Common myeloid progenitor, CD34-positive (primary cell): ENCODE results near the gene HINFP.

Experiments used
- CTCF ChIA-PET: fragments of 350-600 bp; sonication (Branson Sonifier 250); formaldehyde crosslinking; loops from one replicate; lab custom pipeline; 2021; ENCODE audit warnings: antibody characterized with exemption; lab: Charles Lee
- POLR2A ChIA-PET: fragments of 350-600 bp; sonication (Branson Sonifier 250); formaldehyde crosslinking; loops from one replicate; lab custom pipeline; 2021; ENCODE audit warnings: antibody characterized with exemption; lab: Charles Lee
- DNase-seq, 3 donors: peaks; one replicate each; pipeline versions ENCODE4 v3.0.0 to v3.0.0-alpha.2; 2013
- H3K27ac ChIP-seq, 2 experiments: 1 replicate in 1 of 2; 2 replicates in 1 of 2; pipeline ENCODE4 v1.7.0; 2013; ENCODE audit warnings: inconsistent platforms in 2 of 2, low read length in 2 of 2, mild to moderate bottlenecking in 2 of 2, low read depth in 1 of 2, moderate library complexity in 1 of 2; ENCODE audit not compliant: severe bottlenecking in 2 of 2, insufficient read depth in 1 of 2, poor library complexity in 1 of 2
- H3K27me3 ChIP-seq, 5 experiments: replicated peaks in 2 of 5; 1 replicate in 3 of 5; 2 replicates in 2 of 5; pipeline versions ENCODE4 v1.6.1 to v1.7.0; 2013; ENCODE audit warnings: low read length in 4 of 5, mild to moderate bottlenecking in 2 of 5, moderate library complexity in 2 of 5, inconsistent platforms in 1 of 5; ENCODE audit not compliant: insufficient read depth in 5 of 5, control insufficient read depth in 4 of 5
- H3K36me3 ChIP-seq, 4 experiments: 1 replicate in 2 of 4; 2 replicates in 2 of 4; pipeline versions ENCODE4 v1.6.1 to v1.7.0; 2013; ENCODE audit warnings: low read length in 3 of 4, control low read depth in 1 of 4, mild to moderate bottlenecking in 1 of 4; ENCODE audit not compliant: control insufficient read depth in 4 of 4, insufficient read depth in 4 of 4
- H3K4me1 ChIP-seq, 4 experiments: 1 replicate in 3 of 4; 2 replicates in 1 of 4; pipeline versions ENCODE4 v1.6.1 to v1.7.1; 2013; ENCODE audit warnings: low read length in 3 of 4, mild to moderate bottlenecking in 3 of 4, control low read depth in 1 of 4, inconsistent platforms in 1 of 4, moderate library complexity in 1 of 4; ENCODE audit not compliant: control insufficient read depth in 4 of 4, insufficient read depth in 4 of 4; ENCODE audit errors: control extremely low read depth in 1 of 4
- H3K4me3 ChIP-seq, 7 experiments: 1 replicate in 4 of 7; 2 replicates in 3 of 7; pipeline versions ENCODE4 v1.5.1 to v1.7.0; 2013; ENCODE audit warnings: mild to moderate bottlenecking in 7 of 7, low read length in 6 of 7, moderate library complexity in 6 of 7, inconsistent platforms in 2 of 7, low read depth in 2 of 7, control low read depth in 1 of 7; ENCODE audit not compliant: insufficient read depth in 4 of 7, control insufficient read depth in 1 of 7; ENCODE audit errors: extremely low read depth in 1 of 7
- H3K9me3 ChIP-seq, 5 experiments: 1 replicate in 4 of 5; 2 replicates in 1 of 5; pipeline versions ENCODE4 v1.6.1 to v1.7.1; 2013; ENCODE audit warnings: low read length in 4 of 5, mild to moderate bottlenecking in 2 of 5, inconsistent platforms in 1 of 5, low read depth in 1 of 5, moderate library complexity in 1 of 5; ENCODE audit not compliant: control insufficient read depth in 4 of 5, insufficient read depth in 2 of 5; ENCODE audit errors: control extremely low read depth in 1 of 5
- WGBS: methylation state at CpG from one replicate; pipeline ENCODE4 v1.1.5; 2013; ENCODE audit not compliant: insufficient coverage; 5-methylcytosine and 5-hydroxymethylcytosine counted together

The HINFP gene

DNA sequence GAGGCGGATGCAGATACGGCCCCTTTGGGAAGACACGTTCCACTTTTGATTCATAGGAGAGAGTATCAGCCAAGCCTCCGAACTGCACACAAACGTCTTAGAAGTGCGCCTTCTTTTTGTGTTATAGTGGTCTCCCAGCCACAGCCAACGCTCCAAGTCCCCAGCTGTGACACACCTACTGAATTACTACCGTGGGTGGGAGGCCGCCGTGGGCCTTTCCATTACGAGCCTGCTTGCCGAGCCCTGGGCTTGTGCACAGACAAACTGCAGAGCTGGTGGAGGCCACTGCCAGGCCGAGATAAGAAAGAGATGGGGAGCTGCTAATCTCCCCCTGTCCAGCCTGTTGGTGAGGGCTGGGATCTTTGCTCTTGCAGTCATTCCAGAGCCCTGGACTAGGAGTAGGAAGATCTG, 35.9 kb upstream of the HINFP start:
- 7% methylated on average over 12 of the region's 13 CpGs for WGBS
- DNase-seq, result peak; percentile 22 to 62 (median 42)
- Histone ChIP-seq H3K4me3 (peak overlapping the region; percentile 69 to 94 (median 87)), H3K27ac (peak overlapping the region; percentile 46 to 86), H3K36me3 (peaks cover 11 to 43% (median 17%) of the 10 kb centered on the region in 4 experiments), H3K9me3 (no peaks in the 10 kb centered on the region), H3K4me1 (peaks cover 14 to 50% (median 36%) of the 10 kb centered on the region in 4 experiments), H3K27me3 (no peaks in the 10 kb centered on the region)
- CTCF ChIA-PET, result interaction anchor here (0.6 to 4.9 kb wide), 10 partner anchors 10 to 134 kb away, joined by 3 to 25 read pairs (median 4); partner anchors contain the start of genes DPAGT1 and VPS11
- POLR2A ChIA-PET, result interaction anchor here (1.3 to 2.1 kb wide), 2 partner anchors 9 to 18 kb away, joined by 5 to 19 read pairs; partner anchors contain the start of gene VPS11

DNA sequence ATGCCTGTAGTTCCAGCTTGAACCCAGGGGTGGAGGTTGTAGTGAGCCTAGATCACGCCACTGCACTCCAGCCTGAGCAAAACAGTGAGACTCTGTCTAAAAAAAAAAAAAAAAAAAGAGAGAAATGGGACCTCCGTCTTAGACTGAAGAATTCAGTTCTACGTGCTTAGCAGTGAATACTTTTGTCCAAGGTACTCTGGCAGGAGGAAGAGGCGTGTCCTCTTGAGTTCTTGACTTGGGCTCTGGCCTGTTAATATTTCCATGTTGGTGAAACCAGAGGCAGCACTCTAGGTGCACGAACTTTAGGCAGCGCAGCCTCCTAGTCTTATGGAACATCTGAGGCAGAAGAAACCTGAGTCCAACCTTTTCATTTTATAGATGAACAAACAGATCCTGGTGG, 34.3 kb upstream of the HINFP start:
- ChIA-PET POLR2A (interaction anchor here (0.8 to 1.6 kb wide), 2 partner anchors 20 to 31 kb away, joined by 3 to 5 read pairs; partner anchors contain the start of gene VPS11), CTCF (interaction anchor here (0.8 to 1.6 kb wide), 2 partner anchors 21 to 31 kb away, joined by 3 to 4 read pairs; no protein-coding TSS in a partner anchor)
- Histone ChIP-seq H3K9me3 (no peaks in the 10 kb centered on the region), H3K4me1 (peaks cover 19 to 58% (median 39%) of the 10 kb centered on the region in 4 experiments), H3K36me3 (peaks cover 5 to 31% (median 10%) of the 10 kb centered on the region in 4 experiments), H3K27ac (peak overlapping the region in 1 of 2 experiments; percentile 60), H3K27me3 (no peaks in the 10 kb centered on the region), H3K4me3 (peak overlapping the region in 1 of 7 experiments; percentile 42)
- WGBS, result 88% methylated on average over 6 of the region's 6 CpGs
- peak in 1 of 3 donors; percentile 32 for DNase-seq

DNA sequence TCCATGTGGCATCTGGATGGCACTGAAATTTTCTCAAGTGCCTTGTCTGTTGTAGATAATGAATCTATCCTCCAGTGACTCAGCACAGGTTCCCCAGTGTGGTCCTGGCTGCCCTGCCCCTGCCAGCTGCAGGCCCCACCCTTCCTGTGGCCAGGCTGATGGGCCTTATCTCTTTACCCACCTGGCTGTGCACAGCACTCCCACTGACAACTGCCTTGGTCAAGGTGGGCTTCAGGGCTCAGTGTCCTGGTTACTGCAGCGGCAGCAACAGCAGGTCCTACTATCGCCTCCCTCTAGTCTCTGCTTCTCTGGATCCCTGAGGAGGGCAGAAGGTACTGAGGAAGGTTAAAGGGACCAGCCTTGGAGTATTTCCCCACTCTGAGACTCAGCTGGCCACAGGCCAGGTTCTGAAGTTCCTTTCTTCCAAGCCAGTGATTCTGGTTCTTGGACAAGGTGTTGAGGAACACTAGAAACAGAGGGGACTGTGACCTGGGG, 33.6 kb upstream of the HINFP start:
- H3K9me3 ChIP-seq, result no peaks in the 10 kb centered on the region
- CTCF ChIA-PET, result interaction anchor here (0.8 kb wide), 1 partner anchor 21 kb away, joined by 3 read pairs; no protein-coding TSS in a partner anchor
- H3K27ac ChIP-seq, result peak overlapping the region in 1 of 2 experiments; percentile 69
- POLR2A ChIA-PET, result interaction anchor here (0.8 to 1.6 kb wide), 2 partner anchors 20 to 31 kb away, joined by 3 to 5 read pairs; partner anchors contain the start of gene VPS11
- H3K4me1 ChIP-seq, result peaks cover 19 to 65% (median 46%) of the 10 kb centered on the region in 4 experiments
- H3K27me3 ChIP-seq, result no peaks in the 10 kb centered on the region
- peak; percentile 79 to 97 (median 94) for DNase-seq
- no CpG with 5 or more reads among the region's 2 CpGs for WGBS
- H3K36me3 ChIP-seq, result peaks cover 0 to 31% (median 7%) of the 10 kb centered on the region in 4 experiments
- H3K4me3 ChIP-seq, result peak overlapping the region in 3 of 7 experiments; percentile 9 to 42 (median 21)

DNA sequence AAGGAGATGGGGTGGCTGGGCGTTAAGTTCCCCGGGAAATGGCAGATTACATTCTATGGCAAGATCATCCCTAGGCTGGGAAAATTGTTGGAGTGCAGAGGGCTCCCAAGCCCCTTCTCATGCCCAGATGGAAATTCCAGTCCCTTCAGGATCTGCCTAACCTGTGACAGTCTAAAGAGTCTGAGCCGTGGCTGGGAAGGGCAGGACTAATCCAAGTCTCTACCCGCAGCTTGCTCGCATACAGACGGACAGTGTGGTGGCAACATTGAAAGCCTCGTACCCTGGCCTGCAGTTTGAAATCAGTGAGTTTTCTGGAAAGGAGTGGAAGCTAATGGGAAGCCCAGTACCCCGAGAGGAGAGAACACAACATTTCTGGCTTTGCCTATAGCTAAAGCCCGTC, 33.0 kb upstream of the HINFP start:
- H3K4me1 ChIP-seq, result peaks cover 23 to 71% (median 52%) of the 10 kb centered on the region in 4 experiments
- POLR2A ChIA-PET, result no interaction called here

DNA sequence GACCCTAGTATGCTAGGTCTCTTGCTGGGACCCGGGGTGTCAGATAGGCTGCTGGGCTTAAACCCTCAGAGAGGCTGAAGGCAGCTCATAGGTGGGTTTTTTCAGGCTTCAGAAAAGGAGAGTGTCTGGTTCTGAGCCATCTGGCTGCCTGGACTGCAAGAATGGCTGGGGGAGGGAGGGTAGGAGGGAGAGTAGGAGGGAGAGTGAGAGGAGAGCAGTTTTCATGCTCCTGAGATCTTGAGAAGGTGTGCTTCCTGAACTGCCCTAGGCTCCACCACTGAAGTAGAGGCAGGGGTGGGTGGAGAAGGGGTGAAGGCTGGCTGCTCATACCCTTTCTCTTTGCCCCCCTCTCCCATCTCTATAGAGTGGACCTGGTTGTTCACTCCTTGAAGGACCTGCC, 32.1 kb upstream of the HINFP start:
- ChIA-PET CTCF (interaction anchor here (0.7 kb wide), 1 partner anchor 35 kb away, joined by 3 read pairs; no protein-coding TSS in a partner anchor), POLR2A (no interaction called here)
- peaks cover 0 to 40% (median 10%) of the 10 kb centered on the region in 4 experiments for H3K36me3 ChIP-seq
- WGBS, result 100% methylated on average over 1 of the region's 1 CpG
- peaks cover 26 to 75% (median 59%) of the 10 kb centered on the region in 4 experiments for H3K4me1 ChIP-seq
- no peak for DNase-seq
- H3K4me3 ChIP-seq, result no peak overlapping the region
- H3K27me3 ChIP-seq, result no peaks in the 10 kb centered on the region
- no peaks in the 10 kb centered on the region for H3K9me3 ChIP-seq
- peak overlapping the region in 1 of 2 experiments; percentile 69 for H3K27ac ChIP-seq

More for the DNA sequence above, 33.0 kb upstream of the HINFP start:
- Histone ChIP-seq H3K27ac (peak overlapping the region in 1 of 2 experiments; percentile 69), H3K4me3 (no peak overlapping the region), H3K9me3 (no peaks in the 10 kb centered on the region), H3K36me3 (peaks cover 0 to 34% (median 9%) of the 10 kb centered on the region in 4 experiments), H3K27me3 (no peaks in the 10 kb centered on the region)
- CTCF ChIA-PET, result interaction anchor here (0.7 to 1.0 kb wide), 2 partner anchors 11 to 34 kb away, joined by 3 read pairs; no protein-coding TSS in a partner anchor
- WGBS, result 98% methylated on average over 9 of the region's 9 CpGs
- DNase-seq, result no peak

DNA sequence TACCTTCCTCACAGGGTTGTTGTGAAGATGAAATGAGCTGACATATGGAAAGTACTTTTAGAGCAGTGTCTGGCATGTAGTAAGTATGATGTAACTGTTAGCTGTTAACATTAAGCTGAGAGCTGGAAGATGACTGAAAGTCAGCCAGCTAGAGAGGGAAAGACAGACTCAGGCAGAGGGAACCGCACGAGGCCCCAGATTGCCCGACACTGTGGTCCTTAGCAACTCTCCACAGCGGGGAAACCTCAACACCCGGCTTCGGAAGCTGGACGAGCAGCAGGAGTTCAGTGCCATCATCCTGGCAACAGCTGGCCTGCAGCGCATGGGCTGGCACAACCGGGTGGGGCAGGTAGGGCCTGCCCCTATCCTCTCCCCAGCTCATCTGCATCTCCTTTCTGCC, 30.2 kb upstream of the HINFP start:
- H3K36me3 ChIP-seq, result peaks cover 0 to 40% (median 10%) of the 10 kb centered on the region in 4 experiments
- H3K4me1 ChIP-seq, result peaks cover 19 to 64% (median 51%) of the 10 kb centered on the region in 4 experiments
- ChIA-PET CTCF (interaction anchor here (0.8 to 2.8 kb wide), 6 partner anchors 8 to 232 kb away, joined by 3 to 8 read pairs (median 4); partner anchors contain the start of genes DPAGT1 and VPS11), POLR2A (no interaction called here)
- no peak overlapping the region for H3K4me3 ChIP-seq
- DNase-seq, result no peak
- H3K27ac ChIP-seq, result no peak overlapping the region
- no peaks in the 10 kb centered on the region for H3K9me3 ChIP-seq
- 96% methylated on average over 7 of the region's 9 CpGs for WGBS
- H3K27me3 ChIP-seq, result no peaks in the 10 kb centered on the region
